CD4-positive, alpha-beta T cell (primary cell): ENCODE data around the gene KCNAB1. TPM values are rescaled to one million over a fixed set of nuclear protein-coding genes. Genes with fewer than 3 reads are reported as not detected.

Experiments used
- ATAC-seq: fragments of 200-7000 bp; cut with Tn5 transposase; one replicate; pipeline ENCODE4 v1.10.0; 2022; ENCODE audit warnings: mild to moderate bottlenecking; ENCODE audit not compliant: poor library complexity
- CTCF ChIA-PET: fragments of 350-600 bp; sonication (Branson Sonifier 250); formaldehyde crosslinking; loops from one replicate; lab custom pipeline; 2021; ENCODE audit warnings: antibody characterized with exemption, inconsistent platforms; lab: Charles Lee
- POLR2A ChIA-PET: fragments of 350-600 bp; sonication (Branson Sonifier 250); formaldehyde crosslinking; loops from one replicate; lab custom pipeline; 2021; ENCODE audit warnings: antibody characterized with exemption, inconsistent platforms; lab: Charles Lee
- DNase-seq, 14 experiments: peaks; one replicate each; pipeline ENCODE4 v3.0.0-alpha.2; 2013 to 2020; ENCODE audit warnings: mixed read lengths in 2 of 14
- H3K27ac ChIP-seq, 2 donors: one replicate each; pipeline versions ENCODE4 v1.5.1 to v1.7.0; 2013; ENCODE audit warnings: low read length in 2 of 2, low read depth in 1 of 2, mild to moderate bottlenecking in 1 of 2
- H3K27me3 ChIP-seq, 2 experiments: 1 replicate in 1 of 2; 2 replicates in 1 of 2; pipeline versions ENCODE4 v1.6.1 to v1.7.0; 2013; ENCODE audit warnings: low read length in 2 of 2, control low read depth in 1 of 2, mild to moderate bottlenecking in 1 of 2, moderate library complexity in 1 of 2; ENCODE audit not compliant: insufficient read depth in 2 of 2, control insufficient read depth in 1 of 2
- H3K36me3 ChIP-seq: one replicate; pipeline ENCODE4 v1.6.1; 2013; ENCODE audit warnings: low read length, control low read depth; ENCODE audit not compliant: insufficient read depth
- H3K4me1 ChIP-seq: one replicate; pipeline ENCODE4 v1.6.1; 2013; ENCODE audit warnings: low read length, control low read depth; ENCODE audit not compliant: insufficient read depth
- H3K4me3 ChIP-seq: one replicate; pipeline ENCODE4 v1.5.1; 2013; ENCODE audit warnings: mild to moderate bottlenecking, low read length, moderate library complexity
- H3K9me3 ChIP-seq, 2 experiments: 1 replicate in 1 of 2; 2 replicates in 1 of 2; pipeline versions ENCODE4 v1.6.1 to v1.7.0; 2013; ENCODE audit warnings: low read length in 2 of 2, mild to moderate bottlenecking in 2 of 2, control low read depth in 1 of 2, moderate library complexity in 1 of 2; ENCODE audit not compliant: control insufficient read depth in 1 of 2, insufficient read depth in 1 of 2
- H3K27ac Mint-ChIP-seq: one replicate; pipeline ENCODE4 v1.8.0; 2020; ENCODE audit warnings: mixed read lengths
- H3K27me3 Mint-ChIP-seq: one replicate; pipeline ENCODE4 v1.8.0; 2021; ENCODE audit warnings: mixed read lengths
- H3K36me3 Mint-ChIP-seq: one replicate; pipeline ENCODE4 v1.8.0; 2021; ENCODE audit warnings: low read depth, mixed read lengths
- H3K4me1 Mint-ChIP-seq: one replicate; pipeline ENCODE4 v1.8.0; 2021; ENCODE audit warnings: low read depth, mixed read lengths
- H3K4me3 Mint-ChIP-seq: one replicate; pipeline ENCODE4 v1.8.0; 2020; ENCODE audit warnings: mild to moderate bottlenecking, mixed read lengths
- H3K9me3 Mint-ChIP-seq: one replicate; pipeline ENCODE4 v1.8.0; 2020; ENCODE audit warnings: mixed read lengths
- CTCF ChIP-seq: fragments of 200-600 bp; IDR thresholded peaks from one replicate; pipeline ENCODE4 v1.8.0; 2022; ENCODE audit warnings: antibody characterized with exemption, mild to moderate bottlenecking
- intact Hi-C, 2 experiments: fragments of 100-400 bp; cut with DNase I in 1 of 2; cut with micrococcal nuclease in 1 of 2; formaldehyde crosslinking; loops; one replicate each; pipeline versions ENCODE4 v1.15.1 to v1.9.0; 2023 to 2025; cut with DNase I, micrococcal nuclease
- total RNA-seq, 174 experiments: library from RNA in 2 of 174; stranded (reverse) in 2 of 174; gene quantifications; one replicate each; pipeline ENCODE4 v1.2.3 and lab custom pipeline; 2021 to 2026

The KCNAB1 gene
- total RNA-seq, 2 experiments from 2014 or later: 0.14 TPM; not detected in 1

- Histone ChIP-seq H3K36me3 (no peaks in the 10 kb centered on the region), H3K4me1 (no peaks in the 10 kb centered on the region), H3K9me3 (no peaks in the 10 kb centered on the region), H3K27me3 (no peaks in the 10 kb centered on the region), H3K27ac (no peak overlapping the region), H3K4me3 (no peak overlapping the region)
- Mint-ChIP-seq H3K27me3 (no peaks in the 10 kb centered on the region), H3K4me1 (no peaks in the 10 kb centered on the region), H3K9me3 (no peaks in the 10 kb centered on the region), H3K4me3 (no peak overlapping the region), H3K36me3 (no peaks in the 10 kb centered on the region), H3K27ac (no peak overlapping the region)
- ATAC-seq (no peak), DNase-seq (no peak)
- ChIA-PET CTCF (no interaction called here), POLR2A (no interaction called here)
- intact Hi-C loops: no loop called here
- no peak for TF ChIP-seq CTCF
Measured at GRCh38 chr3:156425651-156426050, 305.3 kb downstream of the KCNAB1 start.

- no peak overlapping the region for H3K4me3 Mint-ChIP-seq
- Histone ChIP-seq H3K27me3 (peaks cover 0 to 2% of the 10 kb centered on the region in 2 experiments), H3K27ac (no peak overlapping the region), H3K4me3 (no peak overlapping the region), H3K36me3 (no peaks in the 10 kb centered on the region), H3K9me3 (no peaks in the 10 kb centered on the region), H3K4me1 (no peaks in the 10 kb centered on the region)
- TF ChIP-seq CTCF: no peak
- H3K27me3 Mint-ChIP-seq: no peaks in the 10 kb centered on the region
- no peak for DNase-seq
- ChIA-PET POLR2A (no interaction called here), CTCF (no interaction called here)
- no peak for ATAC-seq
- no peaks in the 10 kb centered on the region for H3K4me1 Mint-ChIP-seq
- no peaks in the 10 kb centered on the region for H3K9me3 Mint-ChIP-seq
- no peak overlapping the region for H3K27ac Mint-ChIP-seq
- no peaks in the 10 kb centered on the region for H3K36me3 Mint-ChIP-seq
- intact Hi-C loops: no loop called here
Measured at GRCh38 chr3:156429125-156429524, 308.7 kb downstream of the KCNAB1 start.

- Mint-ChIP-seq H3K4me3 (no peak overlapping the region), H3K4me1 (no peaks in the 10 kb centered on the region), H3K36me3 (no peaks in the 10 kb centered on the region), H3K27ac (no peak overlapping the region), H3K9me3 (no peaks in the 10 kb centered on the region), H3K27me3 (peaks cover 10% of the 10 kb centered on the region)
- POLR2A ChIA-PET: interaction anchor here (0.6 kb wide), 1 partner anchor 312 kb away, joined by 3 read pairs; no protein-coding TSS in a partner anchor
- DNase-seq (no peak), ATAC-seq (no peak)
- H3K4me1 ChIP-seq: no peaks in the 10 kb centered on the region
- H3K27me3 ChIP-seq: peaks cover 0 to 2% of the 10 kb centered on the region in 2 experiments
- no peak overlapping the region for H3K27ac ChIP-seq
- no peak overlapping the region for H3K4me3 ChIP-seq
- TF ChIP-seq CTCF: no peak
- H3K9me3 ChIP-seq: no peaks in the 10 kb centered on the region
- CTCF ChIA-PET: no interaction called here
- H3K36me3 ChIP-seq: no peaks in the 10 kb centered on the region
- intact Hi-C loops: no loop called here
Measured at GRCh38 chr3:156431334-156432124, 311.2 kb downstream of the KCNAB1 start.
